GM10248 (cell line): ENCODE measurements around the gene MYO9A.

Experiments
- CTCF ChIA-PET: fragments of 300-600 bp; sonication (Branson Sonifier 250); formaldehyde crosslinking; extraction: SDS; loops from one replicate; lab custom pipeline; 2021; ENCODE audit warnings: antibody characterized with exemption; lab: Yijun Ruan, JAX
- POLR2A ChIA-PET: fragments of 350-650 bp; sonication (Branson Sonifier 250); formaldehyde crosslinking; extraction: SDS; loops from one replicate; lab custom pipeline; 2020; ENCODE audit warnings: antibody characterized with exemption; lab: Yijun Ruan, JAX
- DNase-seq: peaks from one replicate; pipeline ENCODE4 v3.0.0; 2012; ENCODE audit errors: extremely low spot score
- TF ChIP-seq, protein P1 (sequence below): IDR thresholded peaks from 2 replicates; pipeline ENCODE4 v1.5.1; 2012; ENCODE audit warnings: mild to moderate bottlenecking, low read depth; ENCODE audit errors: extremely low read depth, missing control alignments, control extremely low read depth

Gene MYO9A

DNA sequence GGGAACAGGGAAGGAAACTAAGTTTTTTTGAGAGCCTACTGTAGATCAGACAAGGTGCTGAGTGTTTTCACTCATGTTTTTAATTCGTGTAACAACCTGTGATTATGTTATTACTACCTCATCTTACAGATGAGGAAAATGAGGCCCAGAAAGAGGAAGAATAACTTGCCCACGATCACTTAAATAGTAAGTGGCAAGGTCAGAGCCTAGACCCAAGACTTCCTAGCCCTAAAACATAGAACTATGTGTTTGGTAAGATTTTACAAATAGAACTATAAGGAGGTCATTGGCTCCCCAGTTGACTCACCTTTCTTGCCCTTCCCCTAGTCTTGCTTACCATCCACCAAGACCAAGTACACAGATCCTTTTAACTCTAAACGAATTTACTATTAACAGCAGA lies 14.0 kb upstream of the MYO9A start:
- no peak for DNase-seq
- ChIA-PET POLR2A (no interaction called here), CTCF (no interaction called here)
- TF ChIP-seq, protein P1, sequence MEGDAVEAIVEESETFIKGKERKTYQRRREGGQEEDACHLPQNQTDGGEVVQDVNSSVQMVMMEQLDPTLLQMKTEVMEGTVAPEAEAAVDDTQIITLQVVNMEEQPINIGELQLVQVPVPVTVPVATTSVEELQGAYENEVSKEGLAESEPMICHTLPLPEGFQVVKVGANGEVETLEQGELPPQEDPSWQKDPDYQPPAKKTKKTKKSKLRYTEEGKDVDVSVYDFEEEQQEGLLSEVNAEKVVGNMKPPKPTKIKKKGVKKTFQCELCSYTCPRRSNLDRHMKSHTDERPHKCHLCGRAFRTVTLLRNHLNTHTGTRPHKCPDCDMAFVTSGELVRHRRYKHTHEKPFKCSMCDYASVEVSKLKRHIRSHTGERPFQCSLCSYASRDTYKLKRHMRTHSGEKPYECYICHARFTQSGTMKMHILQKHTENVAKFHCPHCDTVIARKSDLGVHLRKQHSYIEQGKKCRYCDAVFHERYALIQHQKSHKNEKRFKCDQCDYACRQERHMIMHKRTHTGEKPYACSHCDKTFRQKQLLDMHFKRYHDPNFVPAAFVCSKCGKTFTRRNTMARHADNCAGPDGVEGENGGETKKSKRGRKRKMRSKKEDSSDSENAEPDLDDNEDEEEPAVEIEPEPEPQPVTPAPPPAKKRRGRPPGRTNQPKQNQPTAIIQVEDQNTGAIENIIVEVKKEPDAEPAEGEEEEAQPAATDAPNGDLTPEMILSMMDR, result no peak

DNA sequence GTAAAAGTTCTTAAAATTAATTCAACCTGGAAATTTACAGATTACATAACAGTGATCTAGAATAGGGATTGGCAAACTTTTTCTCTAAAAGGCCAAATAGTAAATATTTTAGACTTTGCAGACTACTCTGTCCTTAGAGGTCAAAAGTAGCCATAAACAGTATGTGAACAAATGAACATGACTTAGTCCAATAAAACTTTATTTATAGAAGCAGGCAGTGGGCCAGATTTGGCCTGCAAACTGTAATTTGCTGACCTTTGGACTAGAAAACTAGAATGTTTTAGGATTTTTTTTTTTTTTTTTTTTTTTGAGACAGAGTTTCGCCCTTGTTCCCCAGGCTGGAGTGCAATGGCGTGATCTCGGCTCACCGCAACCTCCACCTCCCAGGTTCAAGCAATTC lies 12.3 kb upstream of the MYO9A start:
- TF ChIP-seq, protein P1, result no peak
- DNase-seq, result no peak
- ChIA-PET POLR2A (no interaction called here), CTCF (interaction anchor here (0.9 to 2.1 kb wide), 2 partner anchors 9 to 26 kb away, joined by 4 to 7 read pairs; no protein-coding TSS in a partner anchor)

DNA sequence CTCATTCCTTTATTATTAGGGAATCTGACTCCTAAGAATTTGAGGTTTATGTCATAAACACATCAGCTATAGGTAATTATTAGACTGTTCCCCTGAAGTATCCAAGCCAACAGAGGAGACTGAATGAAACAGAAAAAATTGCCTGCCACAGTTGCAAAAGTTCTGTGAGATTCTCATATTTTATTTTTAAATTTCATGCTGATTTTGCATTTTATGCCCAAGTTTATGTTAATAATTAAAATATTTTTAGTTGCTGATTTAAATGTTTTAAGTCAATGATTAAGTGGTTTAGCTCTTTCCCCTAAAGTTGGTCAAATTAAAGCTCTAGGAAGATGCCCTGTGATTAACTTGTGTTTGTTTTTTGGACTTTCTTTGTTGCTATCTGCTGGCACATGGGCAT lies 10.4 kb upstream of the MYO9A start:
- ChIA-PET CTCF (interaction anchor here (0.7 to 2.5 kb wide), 4 partner anchors 10 to 28 kb away, joined by 3 to 9 read pairs (median 3); no protein-coding TSS in a partner anchor), POLR2A (interaction anchor here (1.2 kb wide), 1 partner anchor 10 kb away, joined by 4 read pairs; the partner anchor contains the start of genes MYO9A and SENP8)
- DNase-seq, result no peak
- TF ChIP-seq, protein P1, result no peak

DNA sequence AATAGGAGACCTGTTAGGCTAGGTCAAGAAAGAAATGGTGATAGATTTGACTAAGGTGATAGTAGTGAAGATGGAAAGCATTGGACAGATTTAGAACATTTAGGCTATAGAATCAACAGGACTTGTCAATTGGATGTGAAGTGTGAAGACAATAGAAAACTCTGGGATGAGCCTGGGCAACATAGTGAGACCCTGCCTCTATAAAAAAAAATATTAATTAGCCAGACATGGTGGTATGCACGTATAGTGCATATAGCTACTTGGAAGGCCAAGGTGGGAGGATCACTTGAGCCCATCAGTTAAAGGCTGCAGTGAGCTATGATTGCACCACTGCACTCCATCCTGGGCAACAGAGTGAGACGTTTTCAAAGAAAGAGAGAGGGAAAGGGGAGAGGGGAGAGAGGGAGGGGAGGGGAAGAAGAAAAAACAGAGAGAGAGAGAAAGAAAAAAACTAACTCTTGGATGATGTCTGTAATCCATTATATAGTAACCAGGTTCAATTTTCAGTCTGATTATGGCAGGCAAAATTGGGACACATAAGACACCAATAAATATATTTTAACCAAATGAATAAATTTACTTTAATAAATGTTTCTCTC lies 9.9 kb upstream of the MYO9A start:
- TF ChIP-seq, protein P1, result no peak
- CTCF ChIA-PET, result interaction anchor here (0.7 to 2.5 kb wide), 7 partner anchors 10 to 89 kb away, joined by 3 to 9 read pairs (median 3); partner anchors contain the start of genes MYO9A and SENP8
- no peak for DNase-seq
- POLR2A ChIA-PET, result interaction anchor here (0.7 to 1.2 kb wide), 2 partner anchors 10 to 13 kb away, joined by 4 read pairs; partner anchors contain the start of genes MYO9A and SENP8

DNA sequence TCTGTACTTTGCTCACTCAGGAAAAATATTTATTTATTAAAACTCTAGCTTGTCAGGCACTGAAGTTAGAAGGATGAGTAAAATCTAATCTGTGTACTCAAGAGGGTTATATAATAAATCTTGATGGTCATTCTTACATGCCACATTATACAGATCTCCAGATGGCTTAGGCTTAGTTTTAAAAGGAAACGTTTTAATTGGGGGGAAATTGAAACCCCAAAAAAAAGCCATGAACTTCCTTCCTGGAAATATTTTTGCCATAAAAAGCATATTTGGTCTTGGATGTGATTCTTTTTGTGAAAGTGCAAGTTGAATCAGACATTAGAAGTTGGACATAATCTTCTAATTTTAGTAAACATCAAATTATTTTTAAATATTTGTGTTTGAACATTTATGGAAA lies 6.3 kb upstream of the MYO9A start:
- DNase-seq, result no peak
- ChIA-PET POLR2A (no interaction called here), CTCF (interaction anchor here (1.0 to 1.6 kb wide), 2 partner anchors 17 to 32 kb away, joined by 3 to 5 read pairs; no protein-coding TSS in a partner anchor)
- TF ChIP-seq, protein P1, result no peak

DNA sequence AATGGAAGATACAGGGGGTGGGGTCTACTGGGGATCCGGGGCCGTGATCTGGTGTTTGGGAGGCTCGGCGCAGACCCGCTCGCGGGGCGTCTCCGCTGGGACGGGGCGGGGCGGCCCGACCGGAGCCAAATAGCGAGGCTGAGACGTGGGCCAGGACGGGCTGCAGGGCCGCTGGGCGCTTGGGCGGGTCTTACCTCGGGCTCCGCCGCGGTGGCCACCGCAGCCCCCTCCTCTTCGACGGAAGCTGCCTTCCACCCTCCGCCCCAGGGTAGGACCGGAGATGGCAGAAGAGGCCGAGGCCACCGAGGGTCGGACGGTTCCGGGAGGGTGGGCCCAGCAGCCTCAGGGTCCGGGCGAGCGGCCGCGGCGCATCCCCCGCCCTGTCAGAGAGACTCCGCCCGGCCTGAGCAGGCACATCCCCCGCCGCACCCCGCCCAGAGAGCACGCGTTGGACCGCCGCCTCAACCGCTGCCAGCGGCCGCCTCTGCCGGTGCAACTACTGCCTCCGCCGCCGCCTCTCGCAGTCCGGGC lies 399 bp downstream of the MYO9A start:
- ChIA-PET POLR2A (interaction anchor here (0.6 to 1.1 kb wide), 3 partner anchors 10 to 24 kb away, joined by 3 to 5 read pairs (median 4); no protein-coding TSS in a partner anchor), CTCF (interaction anchor here (1.0 kb wide), 3 partner anchors 9 to 13 kb away, joined by 3 to 5 read pairs (median 3); no protein-coding TSS in a partner anchor)
- TF ChIP-seq, protein P1, result no peak
- peak; percentile 78 for DNase-seq
